Thoracic aorta endothelial cell (primary cell): ENCODE results near the gene TPO. TPM values are rescaled to one million over a fixed set of nuclear protein-coding genes. Genes with fewer than 3 reads are reported as not detected.

Experiments used
- total RNA-seq: library from RNA; depleted of rRNA; stranded (reverse); fragments of >200 nt; gene quantifications from 2 replicates; pipeline ENCODE4 v1.2.3, GENCODE V29; 2012

TPO gene
- not detected in 2 replicates for total RNA-seq

DNA sequence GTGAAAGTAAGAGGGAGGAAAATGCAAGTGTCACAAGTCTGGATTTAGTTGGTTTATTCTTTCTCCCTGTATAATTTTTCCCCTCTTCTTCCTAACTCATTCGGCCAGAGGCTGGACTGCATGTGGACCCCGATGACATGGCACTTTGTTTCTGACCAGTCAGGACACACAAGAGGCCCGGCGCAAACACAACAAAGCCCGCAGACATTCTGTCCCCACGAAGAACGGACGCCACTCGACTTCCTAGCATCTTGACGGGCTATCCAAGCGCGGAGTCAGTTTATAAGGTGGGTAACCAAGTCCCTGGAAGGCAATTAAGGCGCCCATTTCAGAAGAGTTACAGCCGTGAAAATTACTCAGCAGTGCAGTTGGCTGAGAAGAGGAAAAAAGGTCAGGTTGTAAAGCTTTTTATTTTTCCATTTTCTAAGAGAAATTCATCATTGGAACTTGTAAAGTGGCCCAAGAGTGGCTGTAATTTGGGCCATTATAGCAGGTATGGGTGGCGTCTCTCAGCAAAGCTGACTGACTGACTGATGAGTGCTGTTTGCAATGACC is at the start of gene TPO:
TPO (plus strand) TSS at position 308 of the 555 bp plus-strand sequence. CDS start 946 bp downstream, outside the sequence.

